ENCODE measurements around the gene PCNX1. TPM values are rescaled to one million over a fixed set of nuclear protein-coding genes. Genes with fewer than 3 reads are reported as not detected.

Gene PCNX1
- total RNA-seq, 1 experiment from 2014 or later = 25.4 TPM

DNA sequence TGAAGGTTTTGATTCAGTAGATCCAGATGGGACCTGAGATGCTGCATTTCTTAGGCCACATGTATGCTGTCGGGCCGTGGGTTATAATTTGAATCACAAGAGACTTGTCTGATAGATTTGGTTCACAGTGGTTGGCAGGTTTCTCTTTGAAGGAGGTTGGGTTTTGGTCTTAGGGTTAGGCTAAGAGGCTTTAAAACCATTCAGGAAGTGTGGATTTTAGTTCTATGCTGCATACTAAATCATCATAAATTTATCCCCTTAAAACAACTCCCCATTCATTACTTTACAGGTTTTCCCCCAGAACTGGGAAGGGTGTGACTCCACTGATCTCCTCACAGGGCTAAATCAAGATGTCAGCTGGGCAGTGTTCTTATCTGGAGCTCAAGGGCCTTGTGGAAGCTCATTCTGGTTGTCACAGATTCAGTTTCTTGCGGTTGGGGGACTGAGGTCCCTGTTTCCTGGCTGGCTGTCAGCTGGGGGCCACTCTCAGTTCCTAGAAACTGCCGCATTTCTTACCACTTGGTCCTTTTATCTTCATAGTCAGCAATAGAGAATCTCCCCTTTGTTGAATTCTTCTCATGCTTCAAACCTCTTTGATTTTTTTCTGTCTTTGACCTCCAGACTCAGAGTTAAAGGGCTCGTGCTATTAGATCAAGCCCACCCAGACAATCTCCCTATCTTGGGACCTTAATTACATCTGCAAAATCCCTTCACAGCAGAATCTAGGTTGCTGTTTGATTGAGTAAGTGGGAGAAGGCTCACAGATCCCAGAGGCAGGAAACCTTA is 20.6 kb upstream of the PCNX1 start:
- H3K27me3 ChIP-seq = no peaks in the 10 kb centered on the region
- no peak for DNase-seq
- H3K36me3 ChIP-seq = no peaks in the 10 kb centered on the region
- H3K4me3 ChIP-seq = no peak overlapping the region
- no peaks in the 10 kb centered on the region for H3K9me3 ChIP-seq

- H3K27me3 ChIP-seq = no peaks in the 10 kb centered on the region
- H3K9me3 ChIP-seq = no peaks in the 10 kb centered on the region
- no peak overlapping the region for H3K4me3 ChIP-seq
- DNase-seq = peak; percentile 11
- no peaks in the 10 kb centered on the region for H3K36me3 ChIP-seq
Measured at GRCh38 chr14:70887207-70887681, 20.0 kb upstream of the PCNX1 start.

DNA sequence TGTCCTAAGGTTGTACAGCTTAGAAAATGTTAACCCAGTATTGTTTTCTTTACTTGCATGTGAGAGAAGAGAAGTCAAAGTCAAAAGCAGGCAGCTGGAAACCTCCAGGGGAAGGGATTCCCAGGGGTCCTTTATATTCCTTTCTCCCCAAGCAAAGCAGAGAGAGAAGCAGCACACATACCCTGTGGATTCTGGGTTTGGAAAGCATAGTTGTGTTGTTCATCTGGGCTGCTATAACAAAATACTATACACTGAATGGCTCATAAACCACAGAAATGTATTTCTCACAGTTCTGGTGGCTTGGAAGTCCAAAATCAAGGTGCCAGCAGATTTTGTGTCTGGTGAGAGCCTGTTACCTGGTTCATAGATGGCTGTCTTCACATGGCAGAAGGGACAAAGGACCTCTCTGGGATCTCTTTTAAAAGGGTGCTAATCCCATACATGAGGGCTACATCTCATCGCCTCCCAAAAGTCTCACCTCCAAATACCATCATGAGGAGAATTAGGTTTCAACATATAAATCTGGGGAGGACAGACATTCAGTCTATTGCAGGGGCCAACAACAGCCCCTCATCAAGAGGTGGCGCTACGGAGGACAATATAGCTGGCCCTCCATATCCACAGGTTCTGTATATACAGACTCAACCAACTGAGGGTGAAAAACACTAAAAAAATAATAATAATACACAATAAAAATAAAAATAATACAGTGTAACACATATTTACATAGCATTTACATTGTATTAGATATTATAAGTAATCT is 19.3 kb upstream of the PCNX1 start:
- no peak for DNase-seq
- no peak overlapping the region for H3K4me3 ChIP-seq
- no peaks in the 10 kb centered on the region for H3K9me3 ChIP-seq

DNA sequence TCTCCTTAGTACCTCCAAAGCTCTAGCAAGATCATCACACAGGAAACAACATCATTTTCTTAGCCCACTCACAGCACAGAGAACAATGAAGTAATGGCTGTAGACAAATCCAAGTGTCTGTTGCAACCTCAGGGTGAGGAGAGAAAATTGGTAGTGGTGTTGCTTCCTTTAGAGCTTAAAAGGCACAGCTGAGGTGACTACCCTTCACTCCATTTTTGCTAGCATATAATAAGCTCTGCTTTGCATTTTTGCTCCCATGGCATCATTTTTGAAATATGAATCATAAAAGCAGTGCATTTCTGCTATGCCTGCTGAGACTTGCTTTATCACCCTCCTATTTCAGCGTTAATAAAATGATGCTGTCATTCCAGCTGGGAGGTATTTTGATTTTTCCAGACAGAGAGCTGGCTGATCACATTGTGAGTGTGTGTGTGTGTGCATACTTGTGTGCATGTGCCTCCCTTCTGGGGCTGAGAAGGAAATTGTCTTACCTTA is 18.5 kb upstream of the PCNX1 start:
- Histone ChIP-seq H3K9me3 (no peaks in the 10 kb centered on the region), H3K4me3 (no peak overlapping the region), H3K36me3 (no peaks in the 10 kb centered on the region), H3K27me3 (no peaks in the 10 kb centered on the region)
- DNase-seq = no peak

More for the DNA sequence above, 19.3 kb upstream of the PCNX1 start:
- H3K27me3 ChIP-seq = no peaks in the 10 kb centered on the region
- no peaks in the 10 kb centered on the region for H3K36me3 ChIP-seq

GRCh38 chr14:70889555-70889954 is 17.7 kb upstream of the PCNX1 start:
- Histone ChIP-seq H3K36me3 (no peaks in the 10 kb centered on the region), H3K4me3 (no peak overlapping the region), H3K9me3 (no peaks in the 10 kb centered on the region), H3K27me3 (no peaks in the 10 kb centered on the region)
- DNase-seq = no peak

DNA sequence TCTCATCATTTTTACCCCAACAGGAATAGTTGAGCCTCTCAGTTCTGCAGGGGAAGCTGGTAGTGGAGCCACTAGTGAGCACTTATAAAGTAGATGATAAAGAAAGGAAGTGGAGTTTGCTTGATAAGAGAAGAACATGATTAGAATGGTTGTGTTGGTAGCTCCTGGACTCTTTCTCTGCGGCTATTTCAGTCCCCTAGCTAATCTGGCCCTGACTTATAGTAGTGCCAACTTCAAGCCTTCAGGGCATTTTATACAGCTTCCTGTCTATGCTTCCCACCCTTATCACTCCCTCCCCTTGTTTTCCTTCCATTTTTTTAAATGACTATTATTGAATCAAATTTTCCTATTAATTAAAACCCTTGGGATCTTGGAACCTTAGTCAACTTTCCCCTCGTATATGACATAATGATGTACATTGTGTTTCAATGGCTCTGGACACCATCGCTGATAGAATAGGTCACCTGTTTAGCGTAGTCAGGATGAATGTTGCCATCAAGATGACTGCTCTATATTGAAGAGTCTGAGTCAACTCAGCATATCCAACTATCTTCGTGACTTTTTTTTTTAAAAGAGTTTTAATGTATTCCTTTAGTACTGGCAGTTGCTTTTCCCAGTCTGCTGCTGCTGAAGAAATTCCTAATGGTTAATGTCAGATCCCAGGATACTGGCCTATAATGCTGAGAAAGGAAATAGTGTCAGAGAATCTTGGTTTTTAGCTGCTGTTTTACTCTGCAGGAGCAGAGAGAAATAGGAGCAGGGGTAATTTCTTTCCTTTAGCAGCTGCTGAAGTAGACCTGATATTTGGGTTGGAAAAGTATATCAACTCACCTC is 16.2 kb upstream of the PCNX1 start:
- no peaks in the 10 kb centered on the region for H3K36me3 ChIP-seq
- no peak for DNase-seq
- H3K27me3 ChIP-seq = no peaks in the 10 kb centered on the region
- no peaks in the 10 kb centered on the region for H3K9me3 ChIP-seq
- no peak overlapping the region for H3K4me3 ChIP-seq

GRCh38 chr14:70891737-70892136 is 15.5 kb upstream of the PCNX1 start:
- no peaks in the 10 kb centered on the region for H3K36me3 ChIP-seq
- no peaks in the 10 kb centered on the region for H3K27me3 ChIP-seq
- H3K9me3 ChIP-seq = no peaks in the 10 kb centered on the region; the same call in 1 of the 2 replicates
- H3K4me3 ChIP-seq = no peak overlapping the region
- no peak for DNase-seq

DNA sequence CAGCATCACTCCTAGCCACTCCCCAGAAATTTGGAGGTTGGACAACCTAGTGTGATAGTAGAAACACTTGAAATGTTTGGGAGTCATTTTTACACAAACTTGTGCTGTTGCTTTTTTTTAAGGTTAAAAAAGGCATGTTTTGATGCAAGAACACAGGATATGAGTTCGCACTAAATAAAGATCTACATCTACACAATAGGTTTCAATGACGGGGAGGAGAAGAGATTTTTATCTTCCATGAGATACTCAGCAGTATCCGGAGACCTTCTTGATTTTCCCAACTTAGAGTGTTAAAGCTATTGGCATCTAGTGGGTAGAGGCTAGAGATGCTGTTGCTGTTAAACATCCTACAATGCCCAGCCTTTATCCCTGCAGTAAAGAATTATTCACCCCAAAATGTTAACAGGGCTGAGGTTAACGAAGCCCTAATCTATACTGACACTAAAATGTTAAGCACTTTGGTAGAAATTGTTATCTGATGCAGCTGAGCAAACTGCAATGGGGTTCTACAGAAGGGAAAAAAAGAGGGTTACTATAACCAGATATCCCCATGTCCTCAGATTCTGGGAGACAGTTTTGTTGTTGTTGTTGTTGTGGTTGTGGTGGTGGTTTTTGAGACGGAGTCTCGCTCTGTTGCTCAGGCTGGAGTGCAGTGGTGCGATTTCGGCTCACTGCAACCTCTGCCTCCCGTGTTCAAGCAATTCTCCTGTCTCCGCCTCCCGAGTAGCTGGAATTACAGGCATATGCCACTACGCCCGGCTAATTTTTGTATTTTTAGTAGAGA is 14.0 kb upstream of the PCNX1 start:
- Histone ChIP-seq H3K27me3 (no peaks in the 10 kb centered on the region), H3K36me3 (no peaks in the 10 kb centered on the region), H3K4me3 (no peak overlapping the region), H3K9me3 (no peaks in the 10 kb centered on the region; the same call in 1 of the 2 replicates)
- no peak for DNase-seq

- Histone ChIP-seq H3K9me3 (no peaks in the 10 kb centered on the region; the same call in 1 of the 2 replicates), H3K27me3 (no peaks in the 10 kb centered on the region), H3K4me3 (no peak overlapping the region), H3K36me3 (no peaks in the 10 kb centered on the region)
- DNase-seq = no peak
Measured at GRCh38 chr14:70893858-70894291, 13.4 kb upstream of the PCNX1 start.

DNA sequence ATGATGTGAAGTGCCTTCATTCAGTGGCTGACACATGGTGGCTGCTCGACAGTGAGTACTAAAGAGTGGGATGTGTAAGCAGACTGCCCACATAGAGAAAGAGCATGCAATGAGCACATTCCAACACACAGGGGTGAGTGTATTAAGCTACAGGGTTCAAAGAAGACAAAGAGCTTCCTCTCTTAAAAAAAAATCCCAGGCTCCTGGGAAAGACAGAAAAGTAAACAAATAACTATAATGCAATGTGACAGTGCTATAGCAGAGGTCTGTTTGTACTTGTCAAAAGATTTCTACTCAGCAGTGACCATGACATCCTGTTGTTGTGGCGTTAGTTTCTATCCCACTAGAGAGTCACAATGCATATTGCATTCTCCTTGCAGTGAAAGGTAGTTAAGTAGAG is 12.4 kb upstream of the PCNX1 start:
- no peak overlapping the region for H3K4me3 ChIP-seq
- no peak for DNase-seq

GRCh38 chr14:70896317-70896716 is 10.9 kb upstream of the PCNX1 start:
- Histone ChIP-seq H3K9me3 (no peaks in the 10 kb centered on the region; the same call in 1 of the 2 replicates), H3K27me3 (no peaks in the 10 kb centered on the region), H3K4me3 (no peak overlapping the region), H3K36me3 (no peaks in the 10 kb centered on the region)
- no peak for DNase-seq

More for the DNA sequence above, 12.4 kb upstream of the PCNX1 start:
- Histone ChIP-seq H3K36me3 (no peaks in the 10 kb centered on the region), H3K27me3 (no peaks in the 10 kb centered on the region), H3K9me3 (no peaks in the 10 kb centered on the region; the same call in 1 of the 2 replicates)

DNA sequence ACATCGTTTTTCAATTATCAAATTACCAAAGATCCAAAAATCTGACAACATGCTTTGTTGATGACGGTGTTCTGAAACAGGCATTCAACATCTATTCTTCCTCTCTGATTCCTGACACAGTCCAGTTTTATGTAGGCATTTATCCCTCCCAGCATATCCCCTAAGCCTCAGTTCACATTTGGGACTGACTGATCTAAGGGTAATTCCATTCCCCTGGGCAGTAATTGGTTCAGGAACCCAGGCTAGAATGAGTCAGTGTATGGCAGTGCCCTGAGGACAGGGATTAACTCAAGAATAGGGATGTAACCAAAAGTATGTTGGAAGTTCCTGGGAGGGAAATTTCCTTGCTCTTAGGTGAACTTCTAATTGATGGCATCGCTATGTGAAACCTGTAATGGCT is 10.3 kb upstream of the PCNX1 start:
- H3K27me3 ChIP-seq = no peaks in the 10 kb centered on the region

DNA sequence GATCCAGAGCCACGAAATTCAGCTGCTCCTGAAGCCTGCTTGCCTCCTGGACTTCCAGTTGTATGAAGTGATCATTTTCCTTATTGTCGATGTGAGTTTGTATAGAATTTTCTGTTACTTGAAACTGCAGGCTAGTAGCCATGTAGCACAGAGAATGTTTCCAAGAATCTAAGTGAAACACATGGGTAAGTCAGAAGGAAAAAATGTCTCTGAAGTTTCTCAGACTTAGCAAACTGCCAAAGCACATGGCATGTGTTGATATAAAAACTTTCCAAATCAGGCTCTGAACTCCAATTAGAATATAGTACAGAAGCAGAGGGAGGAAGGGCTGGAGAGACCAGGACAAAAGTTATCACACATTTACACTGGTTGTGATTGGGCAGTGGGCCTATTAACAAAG is 9.8 kb upstream of the PCNX1 start:
- Histone ChIP-seq H3K36me3 (no peaks in the 10 kb centered on the region), H3K27me3 (no peaks in the 10 kb centered on the region), H3K9me3 (no peaks in the 10 kb centered on the region; the same call in 1 of the 2 replicates), H3K4me3 (no peak overlapping the region)
- DNase-seq = no peak

More for the DNA sequence above, 10.3 kb upstream of the PCNX1 start:
- no peaks in the 10 kb centered on the region for H3K36me3 ChIP-seq
- no peaks in the 10 kb centered on the region; the same call in 1 of the 2 replicates for H3K9me3 ChIP-seq
- DNase-seq = no peak
- no peak overlapping the region for H3K4me3 ChIP-seq

GRCh38 chr14:70898111-70898745 is 9.0 kb upstream of the PCNX1 start:
- H3K9me3 ChIP-seq = no peaks in the 10 kb centered on the region; the same call in 1 of the 2 replicates
- H3K4me3 ChIP-seq = no peak overlapping the region
- DNase-seq = no peak
- H3K27me3 ChIP-seq = no peaks in the 10 kb centered on the region
- no peaks in the 10 kb centered on the region for H3K36me3 ChIP-seq

DNA sequence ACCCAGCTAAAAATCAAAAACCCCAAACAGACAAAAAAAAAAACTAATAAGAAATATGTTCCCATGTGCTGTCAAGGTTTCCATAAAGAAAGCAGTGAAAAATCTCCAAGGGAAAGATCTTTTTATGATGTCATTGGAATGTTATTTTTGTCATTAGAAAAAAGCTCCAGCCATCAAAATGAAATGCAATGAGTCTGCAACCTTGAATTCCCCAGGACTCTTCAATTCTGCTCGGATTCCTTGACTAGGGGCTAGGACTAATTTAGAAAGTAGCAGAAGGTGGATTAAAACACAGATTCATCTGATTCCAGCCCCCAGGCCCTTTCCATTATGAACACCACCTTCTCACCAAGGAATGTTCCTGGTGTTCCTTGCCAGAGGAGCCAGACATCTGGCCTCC is 6.0 kb upstream of the PCNX1 start:
- DNase-seq = no peak
- Histone ChIP-seq H3K27me3 (no peaks in the 10 kb centered on the region), H3K9me3 (no peaks in the 10 kb centered on the region; the same call in 1 of the 2 replicates), H3K4me3 (no peak overlapping the region), H3K36me3 (no peaks in the 10 kb centered on the region)

Data from MG63 (cell line).